A549 (cell line): ENCODE data around the gene PRKCZ. TPM values are rescaled to one million over a fixed set of nuclear protein-coding genes. Genes with fewer than 3 reads are reported as not detected.

ENCODE experiments used
- ATAC-seq, 2 experiments: fragments of 200-7000 bp in 1 of 2; fragments of >200 bp in 1 of 2; cut with Nextera tagmentation in 1 of 2; cut with Tn5 transposase in 1 of 2; 3 replicates each; pipeline versions ENCODE4 v1.8.0 to v1.9.1; 2018 to 2020; ENCODE audit warnings: mild to moderate bottlenecking in 1 of 2, moderate library complexity in 1 of 2
- CTCF ChIA-PET: fragments of 300-600 bp; sonication (Branson Sonifier 250); formaldehyde crosslinking; extraction: SDS; loops from one replicate; lab custom pipeline; 2021; ENCODE audit warnings: antibody characterized with exemption, inconsistent platforms; lab: Yijun Ruan, JAX
- POLR2A ChIA-PET: fragments of 350-600 bp; formaldehyde crosslinking; extraction: SDS; loops from one replicate; lab custom pipeline; 2021; ENCODE audit warnings: antibody characterized with exemption, inconsistent platforms; lab: Yijun Ruan, JAX
- DNase-seq, 2 experiments: peaks; one replicate each; pipeline versions ENCODE4 v3.0.0 to v3.0.0-alpha.2; 2011 to 2016; ENCODE audit warnings: low read depth in 1 of 2, low spot score in 1 of 2
- FAIRE-seq: peaks from 2 replicates; lab custom pipeline; 2011; peaks lifted over from hg19 to GRCh38; lab: Jason Lieb, UNC
- H3K27ac ChIP-seq, 2 experiments: fragments of >200 bp; sonication (Bioruptor Twin); formaldehyde crosslinking; 3 replicates each; pipeline ENCODE4 v1.5.1; 2016 to 2017
- H3K4me1 ChIP-seq: fragments of >200 bp; sonication (Bioruptor Twin); formaldehyde crosslinking; 3 replicates; pipeline ENCODE4 v1.6.1; 2016
- H3K4me2 ChIP-seq: fragments of >200 bp; sonication (Bioruptor Twin); formaldehyde crosslinking; 3 replicates; pipeline ENCODE4 v1.6.1; 2016
- H3K4me3 ChIP-seq: fragments of >200 bp; sonication (Bioruptor Twin); formaldehyde crosslinking; 3 replicates; pipeline ENCODE4 v1.5.1; 2016
- H3K9me3 ChIP-seq: fragments of >200 bp; sonication (Bioruptor Twin); formaldehyde crosslinking; 3 replicates; pipeline ENCODE4 v1.6.1; 2016
- CBX2 ChIP-seq: fragments of 200-600 bp; sonication (generic); IDR thresholded peaks from 2 replicates; pipeline ENCODE4 v1.6.1; 2016; ENCODE audit warnings: low read depth, mild to moderate bottlenecking, borderline replicate concordance
- CBX8 ChIP-seq: fragments of 200-600 bp; sonication (generic); IDR thresholded peaks from 2 replicates; pipeline ENCODE4 v1.6.1; 2016
- EHMT2 ChIP-seq: fragments of 200-600 bp; sonication (generic); IDR thresholded peaks from 2 replicates; pipeline ENCODE4 v1.6.1; 2016; ENCODE audit warnings: antibody characterized with exemption, low read depth, mild to moderate bottlenecking, moderate library complexity
- FOSL2 ChIP-seq, 2 experiments: fragments of 450-650 bp in 1 of 2; fragments of >200 bp in 1 of 2; sonication (Bioruptor Twin) in 1 of 2; formaldehyde crosslinking; IDR thresholded peaks; 2 replicates each; pipeline versions ENCODE4 v1.5.0 to v1.6.1; 2016 to 2020; ENCODE audit warnings: mild to moderate bottlenecking in 1 of 2, moderate library complexity in 1 of 2
- GATA3 ChIP-seq: IDR thresholded peaks from 2 replicates; pipeline ENCODE4 v1.6.1; 2012; ENCODE audit warnings: borderline replicate concordance
- HDAC2 ChIP-seq: fragments of 200-600 bp; sonication (generic); IDR thresholded peaks from 2 replicates; pipeline ENCODE4 v1.6.1; 2016
- HES2 ChIP-seq: fragments of >200 bp; sonication (Bioruptor Twin); formaldehyde crosslinking; IDR thresholded peaks from 2 replicates; pipeline ENCODE4 v1.6.1; 2016
- HOXA7 ChIP-seq: fragments of 250-450 bp; sonication (Bioruptor Pico); IDR thresholded peaks from 2 replicates; pipeline ENCODE4 v1.5.0; 2020; ENCODE audit warnings: mild to moderate bottlenecking, moderate library complexity
- HOXB13 ChIP-seq: fragments of 250-450 bp; sonication (Bioruptor Pico); IDR thresholded peaks from 2 replicates; pipeline ENCODE4 v1.5.0; 2020; ENCODE audit warnings: low read depth, mild to moderate bottlenecking, moderate library complexity
- JUN ChIP-seq, 2 experiments: fragments of >200 bp; sonication (Bioruptor Twin); formaldehyde crosslinking; IDR thresholded peaks; 2 replicates in 1 of 2; 3 replicates in 1 of 2; pipeline ENCODE4 v1.6.1; 2016 to 2017
- JUNB ChIP-seq: fragments of >200 bp; sonication (Bioruptor Twin); formaldehyde crosslinking; IDR thresholded peaks from 2 replicates; pipeline ENCODE4 v1.6.1; 2016
- KDM1A ChIP-seq: fragments of 200-600 bp; sonication (generic); IDR thresholded peaks from 2 replicates; pipeline ENCODE4 v1.6.1; 2016; ENCODE audit warnings: low read depth, mild to moderate bottlenecking
- MAFK ChIP-seq: fragments of 450-650 bp; IDR thresholded peaks from 2 replicates; pipeline ENCODE4 v1.6.1; 2014; ENCODE audit not compliant: partially characterized antibody
- NR3C1 ChIP-seq: fragments of >200 bp; sonication (Bioruptor Twin); formaldehyde crosslinking; IDR thresholded peaks from 3 replicates; pipeline ENCODE4 v1.6.1; 2017
- PHF8 ChIP-seq: fragments of 200-600 bp; sonication (generic); IDR thresholded peaks from 2 replicates; pipeline ENCODE4 v1.6.1; 2016; ENCODE audit warnings: low read depth, mild to moderate bottlenecking, antibody characterized with exemption, moderate library complexity, borderline replicate concordance
- POLR2A ChIP-seq: IDR thresholded peaks from 2 replicates; pipeline ENCODE4 v1.6.1; 2012; ENCODE audit warnings: mild to moderate bottlenecking, low read length
- RARB ChIP-seq: fragments of 250-450 bp; sonication (Bioruptor Pico); IDR thresholded peaks from 2 replicates; pipeline ENCODE4 v1.8.0; 2021; ENCODE audit warnings: mild to moderate bottlenecking, moderate library complexity
- RCOR1 ChIP-seq: fragments of 150-350 bp; IDR thresholded peaks from 2 replicates; pipeline ENCODE4 v1.6.1; 2014; ENCODE audit warnings: antibody characterized with exemption, low read length, low read depth
- REST ChIP-seq: fragments of 200-600 bp; sonication (generic); IDR thresholded peaks from 2 replicates; pipeline ENCODE4 v1.6.1; 2016; ENCODE audit warnings: antibody characterized with exemption, mild to moderate bottlenecking, moderate library complexity
- RFX5 ChIP-seq: fragments of 450-650 bp; IDR thresholded peaks from 2 replicates; pipeline ENCODE4 v1.7.1; 2014; ENCODE audit warnings: antibody characterized with exemption, mild to moderate bottlenecking, moderate library complexity
- ZFP36 ChIP-seq: fragments of 450-650 bp; IDR thresholded peaks from 2 replicates; pipeline ENCODE4 v1.6.1; 2014; ENCODE audit warnings: borderline replicate concordance; ENCODE audit not compliant: partially characterized antibody
- ZNF302 ChIP-seq: fragments of 250-450 bp; sonication (Bioruptor Pico); IDR thresholded peaks from 2 replicates; pipeline ENCODE4 v1.9.0; 2021; ENCODE audit warnings: inconsistent platforms, mild to moderate bottlenecking, moderate library complexity
- WGBS: methylation state at CpG from one replicate; pipeline ENCODE4 v1.1.6; 2017; ENCODE audit errors: missing lambda C conversion rate; 5-methylcytosine and 5-hydroxymethylcytosine counted together
- polyA plus RNA-seq, 4 experiments: library from polyadenylated mRNA; depleted of rRNA in 3 of 4; stranded (reverse); fragments of >200 nt; fragmentation: RNase III in 1 of 4; extraction: RNeasy Plus Mini Kit Qiagen cat#74134 plus additional on column Dnase treatment in 1 of 4; gene quantifications; 2 replicates in 3 of 4; 3 replicates in 1 of 4; pipeline ENCODE4 v1.2.3, GENCODE V29; 2011 to 2017
- TF ChIP-seq, protein P1 (sequence below): fragments of >200 bp; sonication (Bioruptor Twin); formaldehyde crosslinking; IDR thresholded peaks from 3 replicates; pipeline ENCODE4 v1.6.1; 2016
- TF ChIP-seq, protein P2 (sequence below): IDR thresholded peaks from 2 replicates; pipeline ENCODE4 v1.6.1; 2012
- TF ChIP-seq, protein P3 (sequence below): IDR thresholded peaks from 2 replicates; pipeline ENCODE4 v1.6.1; 2012

Gene PRKCZ
- polyA plus RNA-seq, 2 of the 4 experiments (the other 2 are of a cell fraction), result 9.5 to 9.8 TPM

- WGBS, result 92% methylated on average over 23 of the region's 23 CpGs
- no peak for FAIRE-seq
- no peaks in the 10 kb centered on the region for H3K4me1 ChIP-seq
These were observed 10.3 kb downstream of the PRKCZ start for GRCh38 chr1:2060535-2060934.

GRCh38 chr1:2061065-2061778, 11.0 kb downstream of the PRKCZ start:
- DNase-seq, result peak in 1 of 2 experiments; percentile 17
- TF ChIP-seq EHMT2 (no peak), NR3C1 (no peak), PHF8 (no peak), CBX8 (no peak), POLR2A (no peak), RCOR1 (no peak), REST (no peak), HES2 (no peak), ZFP36 (no peak), RFX5 (no peak), JUNB (no peak), HOXA7 (CRISPR knock-in tag) (no peak)
- TF ChIP-seq, protein P1, sequence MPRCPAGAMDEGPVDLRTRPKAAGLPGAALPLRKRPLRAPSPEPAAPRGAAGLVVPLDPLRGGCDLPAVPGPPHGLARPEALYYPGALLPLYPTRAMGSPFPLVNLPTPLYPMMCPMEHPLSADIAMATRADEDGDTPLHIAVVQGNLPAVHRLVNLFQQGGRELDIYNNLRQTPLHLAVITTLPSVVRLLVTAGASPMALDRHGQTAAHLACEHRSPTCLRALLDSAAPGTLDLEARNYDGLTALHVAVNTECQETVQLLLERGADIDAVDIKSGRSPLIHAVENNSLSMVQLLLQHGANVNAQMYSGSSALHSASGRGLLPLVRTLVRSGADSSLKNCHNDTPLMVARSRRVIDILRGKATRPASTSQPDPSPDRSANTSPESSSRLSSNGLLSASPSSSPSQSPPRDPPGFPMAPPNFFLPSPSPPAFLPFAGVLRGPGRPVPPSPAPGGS, result no peak
- TF ChIP-seq, protein P2, sequence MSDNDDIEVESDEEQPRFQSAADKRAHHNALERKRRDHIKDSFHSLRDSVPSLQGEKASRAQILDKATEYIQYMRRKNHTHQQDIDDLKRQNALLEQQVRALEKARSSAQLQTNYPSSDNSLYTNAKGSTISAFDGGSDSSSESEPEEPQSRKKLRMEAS, result no peak
- TF ChIP-seq, protein P3, sequence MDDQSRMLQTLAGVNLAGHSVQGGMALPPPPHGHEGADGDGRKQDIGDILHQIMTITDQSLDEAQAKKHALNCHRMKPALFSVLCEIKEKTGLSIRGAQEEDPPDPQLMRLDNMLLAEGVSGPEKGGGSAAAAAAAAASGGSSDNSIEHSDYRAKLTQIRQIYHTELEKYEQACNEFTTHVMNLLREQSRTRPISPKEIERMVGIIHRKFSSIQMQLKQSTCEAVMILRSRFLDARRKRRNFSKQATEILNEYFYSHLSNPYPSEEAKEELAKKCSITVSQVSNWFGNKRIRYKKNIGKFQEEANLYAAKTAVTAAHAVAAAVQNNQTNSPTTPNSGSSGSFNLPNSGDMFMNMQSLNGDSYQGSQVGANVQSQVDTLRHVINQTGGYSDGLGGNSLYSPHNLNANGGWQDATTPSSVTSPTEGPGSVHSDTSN, result no peak
- H3K4me2 ChIP-seq, result no peak overlapping the region
- H3K4me3 ChIP-seq, result no peak overlapping the region
- H3K27ac ChIP-seq, result no peak overlapping the region
- no peaks in the 10 kb centered on the region for H3K4me1 ChIP-seq
- peaks cover 15% of the 10 kb centered on the region for H3K9me3 ChIP-seq
- 59% methylated on average over 21 of the region's 28 CpGs for WGBS
- ChIA-PET POLR2A (no interaction called here), CTCF (no interaction called here)
- FAIRE-seq, result no peak
- no peak; a peak in 2 of 6 replicates for ATAC-seq

More at GRCh38 chr1:2060535-2060934, 10.3 kb downstream of the PRKCZ start:
- ChIA-PET POLR2A (no interaction called here), CTCF (interaction anchor here (1.5 kb wide), 1 partner anchor 16 kb away, joined by 7 read pairs; no protein-coding TSS in a partner anchor)
- H3K4me3 ChIP-seq, result no peak overlapping the region
- no peak overlapping the region for H3K27ac ChIP-seq
- peaks cover 15% of the 10 kb centered on the region for H3K9me3 ChIP-seq
- DNase-seq (no peak), ATAC-seq (no peak)
- TF ChIP-seq FOSL2 (IDR thresholded peaks at IDR 0.05), result no peak
- no peak for TF ChIP-seq FOSL2 (CRISPR knock-in tag; IDR thresholded peaks at IDR 0.05)
- TF ChIP-seq RARB (CRISPR knock-in tag), result no peak
- TF ChIP-seq GATA3, result no peak
- TF ChIP-seq ZNF302 (CRISPR knock-in tag), result no peak
- TF ChIP-seq CBX8, result no peak
- TF ChIP-seq HOXB13 (CRISPR knock-in tag), result no peak
- TF ChIP-seq KDM1A, result no peak
- no peak for TF ChIP-seq MAFK
- TF ChIP-seq CBX2, result no peak
- TF ChIP-seq HDAC2, result no peak
- TF ChIP-seq JUN (IDR thresholded peaks at IDR 0.05), result no peak
- H3K4me2 ChIP-seq, result no peak overlapping the region
